ENCODE data around the gene MS4A18. TPM values are rescaled to one million over a fixed set of nuclear protein-coding genes. Genes with fewer than 3 reads are reported as not detected.

Gene MS4A18
- total and polyA plus RNA-seq, 12 donors: not detected

DNA sequence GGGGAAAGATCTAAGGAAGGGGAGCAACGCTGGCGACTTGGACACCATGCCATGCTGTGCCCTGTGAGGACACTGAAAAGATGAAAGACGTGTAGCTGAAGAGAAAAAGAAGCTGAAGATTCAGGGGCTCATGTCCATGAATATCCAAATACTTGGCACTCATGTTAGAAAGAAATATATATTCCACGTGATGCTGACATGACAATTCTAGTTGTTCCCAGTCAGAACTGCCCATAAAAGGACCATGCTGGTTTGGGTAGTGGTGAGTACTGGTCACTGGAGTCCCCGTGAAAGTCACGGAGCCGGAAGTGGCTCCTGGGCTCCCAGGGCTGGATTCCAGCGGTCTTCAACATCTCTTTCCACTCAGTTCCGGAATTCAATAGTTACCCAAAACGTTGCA is 42.0 kb downstream of the MS4A18 start:
- Histone ChIP-seq H3K27me3 (peaks cover 23% of the 10 kb centered on the region), H3K4me1 (replicated peaks in 1 of 2) (no peaks in the 10 kb centered on the region), H3K27ac (no peak overlapping the region), H3K4me3 (no peak overlapping the region), H3K9me3 (replicated peaks in 1 of 3) (no peaks in the 10 kb centered on the region), H3K36me3 (replicated peaks in 1 of 2) (no peaks in the 10 kb centered on the region)
- TF ChIP-seq, protein P1, sequence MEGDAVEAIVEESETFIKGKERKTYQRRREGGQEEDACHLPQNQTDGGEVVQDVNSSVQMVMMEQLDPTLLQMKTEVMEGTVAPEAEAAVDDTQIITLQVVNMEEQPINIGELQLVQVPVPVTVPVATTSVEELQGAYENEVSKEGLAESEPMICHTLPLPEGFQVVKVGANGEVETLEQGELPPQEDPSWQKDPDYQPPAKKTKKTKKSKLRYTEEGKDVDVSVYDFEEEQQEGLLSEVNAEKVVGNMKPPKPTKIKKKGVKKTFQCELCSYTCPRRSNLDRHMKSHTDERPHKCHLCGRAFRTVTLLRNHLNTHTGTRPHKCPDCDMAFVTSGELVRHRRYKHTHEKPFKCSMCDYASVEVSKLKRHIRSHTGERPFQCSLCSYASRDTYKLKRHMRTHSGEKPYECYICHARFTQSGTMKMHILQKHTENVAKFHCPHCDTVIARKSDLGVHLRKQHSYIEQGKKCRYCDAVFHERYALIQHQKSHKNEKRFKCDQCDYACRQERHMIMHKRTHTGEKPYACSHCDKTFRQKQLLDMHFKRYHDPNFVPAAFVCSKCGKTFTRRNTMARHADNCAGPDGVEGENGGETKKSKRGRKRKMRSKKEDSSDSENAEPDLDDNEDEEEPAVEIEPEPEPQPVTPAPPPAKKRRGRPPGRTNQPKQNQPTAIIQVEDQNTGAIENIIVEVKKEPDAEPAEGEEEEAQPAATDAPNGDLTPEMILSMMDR (IDR thresholded peaks at IDR 0.05): no peak
- no peak for TF ChIP-seq POLR2A (IDR thresholded peaks at IDR 0.05)
- intact Hi-C loops (cut with DNase I): no loop called here
- WGBS, 4 donors: 75 to 82% (median 81%) methylated on average over 10 of the region's 10 CpGs
- no peak for DNase-seq

DNA sequence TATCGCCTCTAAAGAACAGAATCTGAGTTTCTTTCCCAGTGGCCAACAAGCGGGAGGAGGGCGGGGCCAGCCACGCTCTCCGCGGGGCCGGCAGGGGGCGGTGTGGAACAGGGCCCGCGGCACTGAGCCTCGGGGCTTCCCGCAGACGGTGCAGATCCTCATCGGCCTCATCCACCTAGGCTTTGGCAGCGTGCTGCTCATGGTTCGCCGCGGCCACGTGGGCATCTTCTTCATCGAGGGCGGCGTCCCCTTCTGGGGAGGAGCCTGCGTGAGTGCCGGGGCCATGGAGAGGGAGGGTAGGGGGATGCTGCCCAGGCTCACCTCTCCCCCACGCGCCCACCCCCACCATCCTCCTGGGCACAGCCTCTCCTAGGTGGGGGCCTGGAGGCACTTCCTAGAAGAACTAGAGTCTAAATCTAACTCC is 42.9 kb downstream of the MS4A18 start:
- intact Hi-C loops (cut with DNase I): no loop called here
- Histone ChIP-seq H3K4me3 (no peak overlapping the region), H3K9me3 (replicated peaks in 1 of 3) (no peaks in the 10 kb centered on the region), H3K36me3 (replicated peaks in 1 of 2) (no peaks in the 10 kb centered on the region), H3K27ac (no peak overlapping the region), H3K4me1 (replicated peaks in 1 of 2) (no peaks in the 10 kb centered on the region), H3K27me3 (peaks cover 23% of the 10 kb centered on the region)
- 16 to 28% (median 26%) methylated on average over 9 to 26 of the region's 26 CpGs for WGBS, 4 donors
- DNase-seq: no peak
- TF ChIP-seq, protein P1 (IDR thresholded peaks at IDR 0.05): peak in 1 of 6 experiments; percentile 16
- no peak for TF ChIP-seq POLR2A (IDR thresholded peaks at IDR 0.05)

- no peak for DNase-seq
- TF ChIP-seq, protein P1 (IDR thresholded peaks at IDR 0.05): no peak
- no peak for TF ChIP-seq POLR2A (IDR thresholded peaks at IDR 0.05)
- Histone ChIP-seq H3K4me3 (no peak overlapping the region), H3K27ac (no peak overlapping the region), H3K36me3 (replicated peaks in 1 of 2) (no peaks in the 10 kb centered on the region), H3K27me3 (peaks cover 23% of the 10 kb centered on the region), H3K9me3 (replicated peaks in 1 of 3) (no peaks in the 10 kb centered on the region), H3K4me1 (replicated peaks in 1 of 2) (no peaks in the 10 kb centered on the region)
- 86 to 92% (median 91%) methylated on average over 7 to 8 of the region's 8 CpGs for WGBS, 4 donors
- intact Hi-C loops (cut with DNase I): no loop called here
Observed at GRCh38 chr11:60768202-60768601, 43.7 kb downstream of the MS4A18 start.

DNA sequence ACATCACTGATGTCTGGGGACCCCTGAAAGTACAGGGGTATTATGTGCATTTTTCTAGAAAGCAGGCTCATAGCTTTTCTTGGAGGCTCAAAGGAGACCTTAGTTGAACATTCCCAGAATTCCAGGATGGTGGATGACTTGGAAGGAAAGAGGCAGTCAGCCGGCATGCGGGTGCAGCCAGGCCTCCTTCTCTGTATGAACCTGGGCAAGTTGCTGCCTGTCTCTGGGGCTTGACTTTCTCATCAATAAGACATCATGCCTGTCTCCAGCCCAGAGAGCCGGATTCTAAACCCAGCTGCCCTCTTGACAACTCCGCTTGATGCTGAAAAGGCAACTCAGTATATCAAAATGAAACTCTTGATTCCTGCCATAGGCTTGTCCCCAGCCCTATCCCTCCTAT is 44.8 kb downstream of the MS4A18 start:
- no peaks in the 10 kb centered on the region for H3K4me1 ChIP-seq (replicated peaks in 1 of 2)
- intact Hi-C loops (cut with DNase I): no loop called here
- peaks cover 23% of the 10 kb centered on the region for H3K27me3 ChIP-seq
- H3K4me3 ChIP-seq: no peak overlapping the region
- DNase-seq: no peak
- TF ChIP-seq, protein P1 (IDR thresholded peaks at IDR 0.05): no peak
- TF ChIP-seq POLR2A (IDR thresholded peaks at IDR 0.05): no peak
- 74 to 100% (median 86%) methylated on average over 3 to 4 of the region's 4 CpGs for WGBS, 4 donors
- H3K27ac ChIP-seq: no peak overlapping the region
- no peaks in the 10 kb centered on the region for H3K9me3 ChIP-seq (replicated peaks in 1 of 3)
- H3K36me3 ChIP-seq (replicated peaks in 1 of 2): no peaks in the 10 kb centered on the region

Measured in adrenal gland (tissue), 12 donors.